IMR-90 (cell line): ENCODE measurements around the gene LEF1. TPM values are rescaled to one million over a fixed set of nuclear protein-coding genes. Genes with fewer than 3 reads are reported as not detected.
A peak's percentile ranks its signal among the peaks of the same experiment; 100 is the strongest.

Source experiments
- ATAC-seq: fragments of 200-7000 bp; cut with Tn5 transposase; 2 replicates; pipeline ENCODE4 v1.9.1; 2020; ENCODE audit warnings: low read depth, mild to moderate bottlenecking, moderate library complexity
- BruUV-seq: library from RNA; stranded (reverse); fragments of 400-500 nt; replicated peaks from 2 replicates; lab custom pipeline; 2021; lab: Mats Ljungman, UMichigan
- CTCF ChIA-PET: fragments of 300-600 bp; formaldehyde crosslinking; extraction: SDS; loops from one replicate; lab custom pipeline; 2021; ENCODE audit warnings: antibody characterized with exemption; lab: Yijun Ruan, JAX
- POLR2A ChIA-PET: fragments of 300-600 bp; sonication (Branson Sonifier 250); formaldehyde crosslinking; loops from one replicate; lab custom pipeline; 2022; ENCODE audit warnings: antibody characterized with exemption; ENCODE audit not compliant: unreplicated experiment; lab: Charles Lee
- DNase-seq: peaks from one replicate; pipeline ENCODE4 v3.0.0; 2013
- H2AFZ ChIP-seq: replicated peaks from 2 replicates; pipeline ENCODE3; 2013; ENCODE audit warnings: low read length, mild to moderate bottlenecking; ENCODE audit not compliant: poor library complexity
- H2AK5ac ChIP-seq: 2 replicates; pipeline ENCODE4 v1.6.1; 2013; ENCODE audit warnings: low read depth, low read length, inconsistent platforms
- H2AK9ac ChIP-seq: replicated peaks from 2 replicates; pipeline ENCODE3; 2013; ENCODE audit warnings: mild to moderate bottlenecking, low read depth, low read length, moderate library complexity; ENCODE audit not compliant: poor library complexity
- H2BK120ac ChIP-seq: 2 replicates; pipeline ENCODE4 v1.6.1; 2013; ENCODE audit warnings: low read depth, low read length, inconsistent platforms
- H2BK15ac ChIP-seq: 3 replicates; pipeline ENCODE4 v1.6.1; 2013; ENCODE audit warnings: low read depth, low read length, inconsistent platforms
- H2BK20ac ChIP-seq: 2 replicates; pipeline ENCODE4 v1.6.1; 2013; ENCODE audit warnings: low read depth, mild to moderate bottlenecking, inconsistent platforms, low read length, moderate library complexity
- H2BK5ac ChIP-seq: 2 replicates; pipeline ENCODE4 v1.6.1; 2013; ENCODE audit warnings: mild to moderate bottlenecking, low read depth, low read length, inconsistent platforms; ENCODE audit not compliant: poor library complexity, severe bottlenecking
- H3K14ac ChIP-seq: replicated peaks from 2 replicates; pipeline ENCODE4 v1.6.1; 2013; ENCODE audit warnings: low read depth, low read length, inconsistent platforms
- H3K18ac ChIP-seq: 2 replicates; pipeline ENCODE4 v1.6.1; 2013; ENCODE audit warnings: low read depth, low read length, control low read depth
- H3K23ac ChIP-seq: 2 replicates; pipeline ENCODE4 v1.6.1; 2013; ENCODE audit warnings: low read depth, low read length, inconsistent platforms
- H3K27ac ChIP-seq: 2 replicates; pipeline ENCODE4 v1.5.1; 2013; ENCODE audit warnings: mild to moderate bottlenecking, control low read depth, low read length; ENCODE audit not compliant: insufficient read depth
- H3K27me3 ChIP-seq: 2 replicates; pipeline ENCODE4 v1.6.1; 2013; ENCODE audit warnings: low read length; ENCODE audit not compliant: control insufficient read depth, insufficient read depth
- H3K36me3 ChIP-seq: 2 replicates; pipeline ENCODE4 v1.6.1; 2013; ENCODE audit warnings: low read length, mixed read lengths; ENCODE audit not compliant: control insufficient read depth, insufficient read depth
- H3K4ac ChIP-seq: 2 replicates; pipeline ENCODE4 v1.6.1; 2013; ENCODE audit warnings: low read depth, low read length, inconsistent platforms
- H3K4me1 ChIP-seq: 2 replicates; pipeline ENCODE4 v1.6.1; 2013; ENCODE audit warnings: low read length, mixed read lengths; ENCODE audit not compliant: control insufficient read depth, insufficient read depth
- H3K4me2 ChIP-seq: 2 replicates; pipeline ENCODE4 v1.6.1; 2013; ENCODE audit warnings: low read depth, mild to moderate bottlenecking, control low read depth, low read length, moderate library complexity
- H3K4me3 ChIP-seq: 2 replicates; pipeline ENCODE4 v1.5.1; 2013; ENCODE audit warnings: low read depth, mild to moderate bottlenecking, control low read depth, low read length, moderate library complexity; ENCODE audit not compliant: insufficient read depth
- H3K56ac ChIP-seq: 2 replicates; pipeline ENCODE4 v1.6.1; 2013; ENCODE audit warnings: low read length, inconsistent platforms; ENCODE audit not compliant: insufficient read depth; ENCODE audit errors: extremely low read depth
- H3K79me1 ChIP-seq, 2 experiments: 2 replicates each; pipeline ENCODE4 v1.6.1; 2013; ENCODE audit warnings: low read length in 2 of 2, inconsistent platforms in 1 of 2, low read depth in 1 of 2
- H3K9ac ChIP-seq: 2 replicates; pipeline ENCODE4 v1.6.1; 2013; ENCODE audit warnings: low read depth, low read length, control low read depth
- H3K9me1 ChIP-seq: 2 replicates; pipeline ENCODE4 v1.6.1; 2013; ENCODE audit warnings: low read length, inconsistent platforms; ENCODE audit not compliant: insufficient read depth
- H3K9me3 ChIP-seq: 2 replicates; pipeline ENCODE4 v1.6.1; 2013; ENCODE audit warnings: low read length; ENCODE audit not compliant: control insufficient read depth, insufficient read depth
- H4K20me1 ChIP-seq: 2 replicates; pipeline ENCODE4 v1.6.1; 2013; ENCODE audit warnings: low read length, inconsistent platforms; ENCODE audit not compliant: insufficient read depth
- H4K5ac ChIP-seq: 2 replicates; pipeline ENCODE4 v1.6.1; 2013; ENCODE audit warnings: mild to moderate bottlenecking, low read depth, low read length, control low read depth
- H4K8ac ChIP-seq, 2 experiments: 2 replicates each; pipeline ENCODE4 v1.6.1; 2013; ENCODE audit warnings: low read depth in 2 of 2, low read length in 2 of 2, control low read depth in 1 of 2, inconsistent platforms in 1 of 2
- H4K91ac ChIP-seq: 2 replicates; pipeline ENCODE4 v1.6.1; 2013; ENCODE audit warnings: low read depth, low read length, inconsistent platforms; ENCODE audit not compliant: insufficient read depth
- BHLHE40 ChIP-seq: fragments of 150-350 bp; IDR thresholded peaks from 2 replicates; pipeline ENCODE4 v1.6.1; 2016; ENCODE audit warnings: mild to moderate bottlenecking, low read depth, low read length
- CEBPB ChIP-seq: IDR thresholded peaks from 2 replicates; pipeline ENCODE4 v1.6.1; 2012; ENCODE audit warnings: low read depth, low read length, improper control_type of control experiment
- CHD1 ChIP-seq: IDR thresholded peaks from 2 replicates; pipeline ENCODE4 v1.6.1; 2012; ENCODE audit warnings: low read depth, low read length, improper control_type of control experiment
- ELK1 ChIP-seq: fragments of 150-350 bp; IDR thresholded peaks from 2 replicates; pipeline ENCODE4 v1.6.1; 2016; ENCODE audit warnings: low read depth, mild to moderate bottlenecking, low read length, moderate library complexity, borderline replicate concordance
- FOS ChIP-seq: fragments of 150-350 bp; IDR thresholded peaks from 2 replicates; pipeline ENCODE4 v1.6.1; 2016; ENCODE audit warnings: low read depth, low read length
- MAFK ChIP-seq: IDR thresholded peaks from 2 replicates; pipeline ENCODE4 v1.6.1; 2012; ENCODE audit warnings: low read depth, low read length, improper control_type of control experiment
- MAZ ChIP-seq: IDR thresholded peaks from 2 replicates; pipeline ENCODE4 v1.6.1; 2012; ENCODE audit warnings: low read depth, mild to moderate bottlenecking, low read length, improper control_type of control experiment, moderate library complexity, borderline replicate concordance
- MXI1 ChIP-seq: IDR thresholded peaks from 2 replicates; pipeline ENCODE4 v1.6.1; 2012; ENCODE audit warnings: low read depth, mild to moderate bottlenecking, low read length, moderate library complexity, borderline replicate concordance
- NFE2L2 ChIP-seq: fragments of 150-350 bp; IDR thresholded peaks from 2 replicates; pipeline ENCODE4 v1.6.1; 2016; ENCODE audit warnings: low read depth, mild to moderate bottlenecking, low read length
- POLR2A ChIP-seq: IDR thresholded peaks from 2 replicates; pipeline ENCODE4 v1.6.1; 2012; ENCODE audit warnings: mild to moderate bottlenecking, low read depth, low read length
- RAD21 ChIP-seq: IDR thresholded peaks from 2 replicates; pipeline ENCODE4 v1.6.1; 2012; ENCODE audit warnings: low read length, improper control_type of control experiment
- RCOR1 ChIP-seq: IDR thresholded peaks from 2 replicates; pipeline ENCODE4 v1.6.1; 2012; ENCODE audit warnings: mild to moderate bottlenecking, low read length, improper control_type of control experiment; ENCODE audit not compliant: insufficient replicate concordance
- RFX5 ChIP-seq: IDR thresholded peaks from 2 replicates; pipeline ENCODE4 v1.8.0; 2012; ENCODE audit warnings: low read depth, mild to moderate bottlenecking, low read length, moderate library complexity
- SMC3 ChIP-seq: fragments of 150-350 bp; IDR thresholded peaks from 2 replicates; pipeline ENCODE4 v1.6.1; 2016; ENCODE audit warnings: low read depth, mild to moderate bottlenecking, antibody characterized with exemption, low read length, moderate library complexity
- WGBS, 2 experiments: methylation state at CpG; one replicate each; pipeline versions ENCODE4 v1.1.5 to v1.1.7; 2013; ENCODE audit warnings: missing lambda C conversion rate in 2 of 2; ENCODE audit not compliant: insufficient read length in 1 of 2; ENCODE audit errors: extremely low coverage in 2 of 2; 5-methylcytosine and 5-hydroxymethylcytosine counted together
- dilution Hi-C: fragments of 300-500 bp; cut with HindIII; formaldehyde crosslinking; loops from one replicate; pipeline ENCODE4 v1.14.3; 2018; ENCODE audit warnings: low sequenced_read_pairs; ENCODE audit not compliant: unreplicated experiment
- in situ Hi-C: fragments of 300-500 bp; cut with MboI; formaldehyde crosslinking; loops from 3 replicates; pipeline ENCODE4 v1.14.3; 2019; ENCODE audit warnings: low sequenced_read_pairs, inconsistent platforms, mixed read lengths
- intact Hi-C: fragments of 100-400 bp; cut with micrococcal nuclease; formaldehyde crosslinking; loops from 2 replicates; pipeline ENCODE4 v1.10.0; 2022
- polyA plus RNA-seq, 3 experiments: library from polyadenylated mRNA; depleted of rRNA; stranded (reverse); fragments of >200 nt; gene quantifications; 2 replicates each; pipeline ENCODE4 v1.2.3, GENCODE V29; 2012; ENCODE audit warnings: low replicate concordance in 1 of 3
- total RNA-seq: library from RNA; depleted of rRNA; stranded (reverse); fragments of >200 nt; gene quantifications from 2 replicates; pipeline ENCODE4 v1.2.3, GENCODE V29; 2012
- TF ChIP-seq, protein P1 (sequence below): fragments of 150-350 bp; IDR thresholded peaks from 2 replicates; pipeline ENCODE4 v1.6.1; 2017; ENCODE audit warnings: mild to moderate bottlenecking, antibody characterized with exemption, low read length, low read depth

LEF1 gene
- total and polyA plus RNA-seq, 2 of the 4 experiments (the other 2 are of a cell fraction) = 1.7 to 1.8 TPM

DNA sequence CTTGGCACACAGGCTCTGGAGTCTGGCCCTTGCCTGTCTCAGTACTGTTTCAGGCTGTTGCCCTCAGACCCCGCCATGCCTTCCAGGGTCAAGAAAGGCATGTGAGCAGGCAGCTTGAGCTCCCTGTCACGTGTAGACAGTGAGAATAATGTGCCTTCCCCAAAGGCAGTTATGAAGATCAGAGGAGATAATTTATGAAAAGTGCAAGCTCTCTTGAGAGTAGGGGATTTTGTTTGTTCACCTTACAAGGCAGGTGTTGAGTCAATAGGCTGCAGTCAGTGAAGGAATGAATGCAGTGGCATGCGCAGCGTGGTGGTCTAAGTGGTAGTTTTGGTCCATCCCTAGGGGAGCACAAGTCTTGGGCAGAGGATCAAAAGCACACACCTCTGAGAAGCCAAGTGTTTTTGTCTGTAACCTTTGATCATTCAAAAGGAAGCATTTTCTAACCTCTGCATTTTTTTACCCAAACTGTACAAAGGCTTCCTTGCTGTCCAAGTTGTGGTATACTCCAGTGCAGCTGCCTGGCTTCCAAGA, 164.7 kb downstream of the LEF1 start:
- no peaks in the 10 kb centered on the region for H3K36me3 ChIP-seq
- H4K5ac ChIP-seq = no peak overlapping the region
- H3K4me1 ChIP-seq = peaks cover 5% of the 10 kb centered on the region; the same call in 1 of the 2 replicates
- DNase-seq = no peak
- ATAC-seq = peak; percentile 18; the same call in 1 of the 2 replicates
- in situ Hi-C loops (no loop called here), intact Hi-C loops (no loop called here), dilution Hi-C loops (no loop called here)
- H4K91ac ChIP-seq = no peak overlapping the region
- no peaks in the 10 kb centered on the region for H3K27me3 ChIP-seq
- H2BK120ac ChIP-seq = no peak overlapping the region
- no CpG with 5 or more reads among the region's 4 CpGs for WGBS, 2 experiments
- no peak overlapping the region for H2BK15ac ChIP-seq
- peaks cover 0 to 5% of the 10 kb centered on the region in 2 experiments; a peak in 2 of 4 replicates for H3K79me1 ChIP-seq
- no peaks in the 10 kb centered on the region for H4K20me1 ChIP-seq
- H3K4me3 ChIP-seq = no peak overlapping the region
- no peak overlapping the region for H3K4ac ChIP-seq
- H3K56ac ChIP-seq = no peak overlapping the region
- H3K9me1 ChIP-seq = peaks cover 5% of the 10 kb centered on the region; the same call in 1 of the 2 replicates
- no peak overlapping the region for H4K8ac ChIP-seq
- ChIA-PET CTCF (no interaction called here), POLR2A (interaction anchor here (0.7 kb wide), 1 partner anchor 8 kb away, joined by 5 read pairs; no protein-coding TSS in a partner anchor)
- H3K4me2 ChIP-seq = no peak overlapping the region
- H2AFZ ChIP-seq = no peak overlapping the region
- H3K27ac ChIP-seq = no peak overlapping the region
- TF ChIP-seq CHD1 = no peak
- TF ChIP-seq SMC3 = no peak
- TF ChIP-seq CEBPB = no peak
- no peak for TF ChIP-seq MAFK
- no peak for TF ChIP-seq BHLHE40
- TF ChIP-seq FOS = no peak
- TF ChIP-seq, protein P1, sequence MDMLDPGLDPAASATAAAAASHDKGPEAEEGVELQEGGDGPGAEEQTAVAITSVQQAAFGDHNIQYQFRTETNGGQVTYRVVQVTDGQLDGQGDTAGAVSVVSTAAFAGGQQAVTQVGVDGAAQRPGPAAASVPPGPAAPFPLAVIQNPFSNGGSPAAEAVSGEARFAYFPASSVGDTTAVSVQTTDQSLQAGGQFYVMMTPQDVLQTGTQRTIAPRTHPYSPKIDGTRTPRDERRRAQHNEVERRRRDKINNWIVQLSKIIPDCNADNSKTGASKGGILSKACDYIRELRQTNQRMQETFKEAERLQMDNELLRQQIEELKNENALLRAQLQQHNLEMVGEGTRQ = no peak
- no peak for TF ChIP-seq RCOR1
- no peak for TF ChIP-seq RFX5
- no peak for TF ChIP-seq ELK1
- no peak for TF ChIP-seq RAD21
- no peak for TF ChIP-seq MAZ
- no peak for TF ChIP-seq POLR2A
- no peak for TF ChIP-seq MXI1
- TF ChIP-seq NFE2L2 = no peak
- no peak overlapping the region for H3K23ac ChIP-seq
- H2AK5ac ChIP-seq = no peak overlapping the region
- H3K9ac ChIP-seq = no peak overlapping the region
- H3K18ac ChIP-seq = no peak overlapping the region
- H2BK5ac ChIP-seq = no peak overlapping the region
- no peaks in the 10 kb centered on the region for H3K9me3 ChIP-seq
- H2AK9ac ChIP-seq = no peak overlapping the region
- no TSS peak for BruUV-seq
- H3K14ac ChIP-seq = no peak overlapping the region
- H2BK20ac ChIP-seq = no peak overlapping the region
